DMS53 treated with DMSO at 0.1 percent for 48 hours (cell line): ENCODE data around the gene TNFAIP2.

ENCODE experiments used
- DNase-seq: peaks from one replicate; lab custom pipeline; 2025; ENCODE audit not compliant: unreplicated experiment; lab: John Stamatoyannopoulos, UW

Gene TNFAIP2

GRCh38 chr14:103094406-103095209 is 28.7 kb upstream of the TNFAIP2 start, which contains the start of gene EXOC3L4:
Gene EXOC3L4, plus strand, starts transcription at chr14:103094725. Its CDS starts 5,495 bp downstream, at chr14:103100220.
- DNase-seq: no peak

GRCh38 chr14:103095210-103095778 is 28.0 kb upstream of the TNFAIP2 start:
- no peak for DNase-seq

- DNase-seq: no peak
Observed at GRCh38 chr14:103096387-103096786, 26.9 kb upstream of the TNFAIP2 start.

GRCh38 chr14:103097244-103097993 is 25.8 kb upstream of the TNFAIP2 start:
- DNase-seq: no peak

- DNase-seq: no peak
Observed at GRCh38 chr14:103097994-103098957, 25.0 kb upstream of the TNFAIP2 start.

GRCh38 chr14:103099081-103099732 is 24.1 kb upstream of the TNFAIP2 start:
- no peak for DNase-seq

GRCh38 chr14:103099733-103100280 is 23.5 kb upstream of the TNFAIP2 start:
- DNase-seq: no peak

GRCh38 chr14:103100281-103101121 is 22.8 kb upstream of the TNFAIP2 start:
- DNase-seq: no peak

GRCh38 chr14:103101257-103101962 is 21.9 kb upstream of the TNFAIP2 start:
- no peak for DNase-seq

GRCh38 chr14:103101963-103102688 is 21.1 kb upstream of the TNFAIP2 start:
- DNase-seq: no peak

GRCh38 chr14:103102689-103103260 is 20.5 kb upstream of the TNFAIP2 start:
- no peak for DNase-seq

GRCh38 chr14:103103461-103104388 is 19.5 kb upstream of the TNFAIP2 start:
- peak; percentile 7 for DNase-seq

- DNase-seq: no peak
Observed at GRCh38 chr14:103104389-103104653, 18.9 kb upstream of the TNFAIP2 start.

GRCh38 chr14:103104654-103105452 is 18.4 kb upstream of the TNFAIP2 start:
- peak; percentile 18 for DNase-seq

GRCh38 chr14:103105580-103106150 is 17.6 kb upstream of the TNFAIP2 start:
- DNase-seq: no peak
